ENCODE results near the gene GPBP1.
"Not testable (repeated sequence)": the region's sequence is repeated elsewhere in the genome, so short reads cannot be mapped to it uniquely, and the experiment has no call there.

DNA sequence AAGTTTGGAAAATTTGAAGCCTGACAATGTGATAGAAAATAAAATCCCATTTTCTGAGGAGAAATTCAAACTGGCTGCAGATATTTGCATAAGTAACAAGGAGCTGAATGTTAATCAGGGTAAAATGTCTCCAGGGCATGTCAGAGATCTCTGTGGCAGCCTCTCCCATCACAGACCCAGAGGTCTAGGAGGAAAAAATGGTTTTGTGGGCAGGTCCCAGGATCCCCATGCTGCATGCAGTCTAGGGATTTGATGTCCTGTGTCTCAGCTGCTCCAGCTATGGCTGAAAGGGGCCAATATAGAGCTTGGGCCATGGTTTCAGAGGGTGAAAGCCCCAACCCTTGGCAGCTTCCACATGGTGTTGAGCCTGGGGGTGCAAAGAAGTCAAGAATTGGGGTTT lies 135.2 kb downstream of the GPBP1 start:
- TF ChIP-seq, protein P1, sequence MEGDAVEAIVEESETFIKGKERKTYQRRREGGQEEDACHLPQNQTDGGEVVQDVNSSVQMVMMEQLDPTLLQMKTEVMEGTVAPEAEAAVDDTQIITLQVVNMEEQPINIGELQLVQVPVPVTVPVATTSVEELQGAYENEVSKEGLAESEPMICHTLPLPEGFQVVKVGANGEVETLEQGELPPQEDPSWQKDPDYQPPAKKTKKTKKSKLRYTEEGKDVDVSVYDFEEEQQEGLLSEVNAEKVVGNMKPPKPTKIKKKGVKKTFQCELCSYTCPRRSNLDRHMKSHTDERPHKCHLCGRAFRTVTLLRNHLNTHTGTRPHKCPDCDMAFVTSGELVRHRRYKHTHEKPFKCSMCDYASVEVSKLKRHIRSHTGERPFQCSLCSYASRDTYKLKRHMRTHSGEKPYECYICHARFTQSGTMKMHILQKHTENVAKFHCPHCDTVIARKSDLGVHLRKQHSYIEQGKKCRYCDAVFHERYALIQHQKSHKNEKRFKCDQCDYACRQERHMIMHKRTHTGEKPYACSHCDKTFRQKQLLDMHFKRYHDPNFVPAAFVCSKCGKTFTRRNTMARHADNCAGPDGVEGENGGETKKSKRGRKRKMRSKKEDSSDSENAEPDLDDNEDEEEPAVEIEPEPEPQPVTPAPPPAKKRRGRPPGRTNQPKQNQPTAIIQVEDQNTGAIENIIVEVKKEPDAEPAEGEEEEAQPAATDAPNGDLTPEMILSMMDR (conservative IDR thresholded peaks at IDR 0.05 in 1 of 2, IDR thresholded peaks at IDR 0.05 in 1 of 2; ENCODE audit: low read depth in 1 of 2, low read length in 2 of 2), result not testable (repeated sequence)
- not testable (repeated sequence) for TF ChIP-seq EZH2 (IDR thresholded peaks at IDR 0.05; ENCODE audit: low read length, missing control alignments)
